Mucosa of rectum (tissue), 2 donors: Measurements from ENCODE around the gene CYP20A1.
A peak's percentile ranks its signal among the peaks of the same experiment; 100 is the strongest.
"Not testable (repeated sequence)": the region's sequence is repeated elsewhere in the genome, so short reads cannot be mapped to it uniquely, and the experiment has no call there.

Experiments
- H3K27ac ChIP-seq, 2 donors: one replicate each; pipeline ENCODE4 v1.7.0; 2013; ENCODE audit warnings: inconsistent platforms in 2 of 2, low read depth in 2 of 2, low read length in 2 of 2
- H3K27me3 ChIP-seq, 2 donors: one replicate each; pipeline ENCODE4 v1.7.0; 2013; ENCODE audit warnings: low read length in 2 of 2; ENCODE audit not compliant: control insufficient read depth in 2 of 2, insufficient read depth in 2 of 2
- H3K36me3 ChIP-seq, 2 donors: one replicate each; pipeline ENCODE4 v1.7.0; 2013; ENCODE audit warnings: low read length in 2 of 2; ENCODE audit not compliant: control insufficient read depth in 2 of 2, insufficient read depth in 2 of 2
- H3K4me1 ChIP-seq, 2 donors: one replicate each; pipeline ENCODE4 v1.7.0; 2013; ENCODE audit warnings: low read length in 2 of 2, mild to moderate bottlenecking in 1 of 2; ENCODE audit not compliant: control insufficient read depth in 2 of 2, insufficient read depth in 2 of 2
- H3K4me3 ChIP-seq, 2 donors: one replicate each; pipeline ENCODE4 v1.7.0; 2013; ENCODE audit warnings: low read length in 2 of 2
- H3K9ac ChIP-seq, 2 donors: one replicate each; pipeline ENCODE4 v1.7.0; 2013; ENCODE audit warnings: low read length in 2 of 2, low read depth in 1 of 2, mild to moderate bottlenecking in 1 of 2
- H3K9me3 ChIP-seq, 2 donors: one replicate each; pipeline ENCODE4 v1.7.0; 2013; ENCODE audit warnings: low read length in 2 of 2; ENCODE audit not compliant: control insufficient read depth in 2 of 2
- donor health status: healthy.
- donor health status: Normal muscosa, but diverticular disease.

Gene CYP20A1

GRCh38 chr2:203328760-203329540, 90.1 kb downstream of the CYP20A1 start:
- Histone ChIP-seq H3K9me3 (no peaks in the 10 kb centered on the region), H3K36me3 (no peaks in the 10 kb centered on the region), H3K27me3 (no peaks in the 10 kb centered on the region), H3K27ac (peak overlapping the region; percentile 75 to 76), H3K4me3 (peak overlapping the region; percentile 86), H3K4me1 (peaks cover 0 to 10% of the 10 kb centered on the region in 2 donors), H3K9ac (peak overlapping the region; percentile 71 to 72)

GRCh38 chr2:203330434-203330833, 91.6 kb downstream of the CYP20A1 start:
- Histone ChIP-seq H3K9me3 (no peaks in the 10 kb centered on the region), H3K9ac (no peak overlapping the region), H3K4me1 (peaks cover 0 to 10% of the 10 kb centered on the region in 2 donors), H3K27me3 (no peaks in the 10 kb centered on the region), H3K36me3 (no peaks in the 10 kb centered on the region), H3K27ac (no peak overlapping the region), H3K4me3 (no peak overlapping the region)

- no peak overlapping the region for H3K4me3 ChIP-seq
- H3K27me3 ChIP-seq, result no peaks in the 10 kb centered on the region
- H3K36me3 ChIP-seq, result no peaks in the 10 kb centered on the region
- H3K4me1 ChIP-seq, result no peaks in the 10 kb centered on the region
- no peaks in the 10 kb centered on the region for H3K9me3 ChIP-seq
- H3K27ac ChIP-seq, result no peak overlapping the region
- no peak overlapping the region for H3K9ac ChIP-seq
Observed at GRCh38 chr2:203338322-203338721, 99.5 kb downstream of the CYP20A1 start.

GRCh38 chr2:203340791-203341487, 102.1 kb downstream of the CYP20A1 start:
- no peak overlapping the region for H3K27ac ChIP-seq
- H3K4me3 ChIP-seq, result no peak overlapping the region
- H3K9me3 ChIP-seq, result no peaks in the 10 kb centered on the region
- H3K36me3 ChIP-seq, result no peaks in the 10 kb centered on the region
- H3K4me1 ChIP-seq, result no peaks in the 10 kb centered on the region
- no peaks in the 10 kb centered on the region for H3K27me3 ChIP-seq
- H3K9ac ChIP-seq, result no peak overlapping the region

GRCh38 chr2:203341741-203342310, 103.0 kb downstream of the CYP20A1 start:
- H3K27ac ChIP-seq, result no peak overlapping the region
- no peaks in the 10 kb centered on the region for H3K36me3 ChIP-seq
- H3K9me3 ChIP-seq, result no peaks in the 10 kb centered on the region
- no peaks in the 10 kb centered on the region for H3K27me3 ChIP-seq
- H3K9ac ChIP-seq, result no peak overlapping the region
- H3K4me1 ChIP-seq, result no peaks in the 10 kb centered on the region
- no peak overlapping the region for H3K4me3 ChIP-seq

- H3K27me3 ChIP-seq, H3K9me3 ChIP-seq, H3K4me3 ChIP-seq, H3K27ac ChIP-seq, H3K4me1 ChIP-seq, H3K9ac ChIP-seq, H3K36me3 ChIP-seq: not testable (repeated sequence)
Observed at GRCh38 chr2:203342374-203342773, 103.6 kb downstream of the CYP20A1 start.

- Histone ChIP-seq H3K27ac (no peak overlapping the region), H3K27me3 (no peaks in the 10 kb centered on the region), H3K9me3 (no peaks in the 10 kb centered on the region), H3K4me1 (no peaks in the 10 kb centered on the region), H3K9ac (no peak overlapping the region), H3K36me3 (no peaks in the 10 kb centered on the region), H3K4me3 (no peak overlapping the region)
Observed at GRCh38 chr2:203344667-203345066, 105.8 kb downstream of the CYP20A1 start.

- no peaks in the 10 kb centered on the region for H3K9me3 ChIP-seq
- H3K27me3 ChIP-seq, result no peaks in the 10 kb centered on the region
- no peak overlapping the region for H3K9ac ChIP-seq
- H3K4me3 ChIP-seq, result no peak overlapping the region
- H3K27ac ChIP-seq, result no peak overlapping the region
- no peaks in the 10 kb centered on the region for H3K4me1 ChIP-seq
- H3K36me3 ChIP-seq, result no peaks in the 10 kb centered on the region
Observed at GRCh38 chr2:203346612-203347011, 107.8 kb downstream of the CYP20A1 start.

GRCh38 chr2:203347375-203347774, 108.6 kb downstream of the CYP20A1 start:
- Histone ChIP-seq H3K4me3 (no peak overlapping the region), H3K4me1 (no peaks in the 10 kb centered on the region), H3K9me3 (no peaks in the 10 kb centered on the region), H3K27ac (no peak overlapping the region), H3K36me3 (no peaks in the 10 kb centered on the region), H3K9ac (no peak overlapping the region), H3K27me3 (no peaks in the 10 kb centered on the region)

- Histone ChIP-seq H3K9me3 (no peaks in the 10 kb centered on the region), H3K27ac (no peak overlapping the region), H3K4me1 (no peaks in the 10 kb centered on the region), H3K36me3 (no peaks in the 10 kb centered on the region), H3K27me3 (no peaks in the 10 kb centered on the region), H3K4me3 (no peak overlapping the region), H3K9ac (no peak overlapping the region)
Observed at GRCh38 chr2:203352604-203353255, 113.9 kb downstream of the CYP20A1 start.
